ENCODE measurements around the gene OPA3.

GRCh38 chr19:45485305-45486077, 99.1 kb downstream of the OPA3 start:
- peak; percentile 67 to 97 (median 82) for TF ChIP-seq CTCF (IDR thresholded peaks at IDR 0.05)
- no peak for TF ChIP-seq POLR2A (IDR thresholded peaks at IDR 0.05)
